ENCODE measurements around the gene LENG8.
A peak's percentile ranks its signal among the peaks of the same experiment; 100 is the strongest.
"Not testable (repeated sequence)": the region's sequence is repeated elsewhere in the genome, so short reads cannot be mapped to it uniquely, and the experiment has no call there.

LENG8 gene

GRCh38 chr19:54462047-54462654 lies 13.2 kb downstream of the LENG8 start:
- DNase-seq (ENCODE audit: low spot score) = no peak

GRCh38 chr19:54462655-54463530 lies 13.9 kb downstream of the LENG8 start:
- DNase-seq (ENCODE audit: low spot score) = peak; percentile 53

DNA sequence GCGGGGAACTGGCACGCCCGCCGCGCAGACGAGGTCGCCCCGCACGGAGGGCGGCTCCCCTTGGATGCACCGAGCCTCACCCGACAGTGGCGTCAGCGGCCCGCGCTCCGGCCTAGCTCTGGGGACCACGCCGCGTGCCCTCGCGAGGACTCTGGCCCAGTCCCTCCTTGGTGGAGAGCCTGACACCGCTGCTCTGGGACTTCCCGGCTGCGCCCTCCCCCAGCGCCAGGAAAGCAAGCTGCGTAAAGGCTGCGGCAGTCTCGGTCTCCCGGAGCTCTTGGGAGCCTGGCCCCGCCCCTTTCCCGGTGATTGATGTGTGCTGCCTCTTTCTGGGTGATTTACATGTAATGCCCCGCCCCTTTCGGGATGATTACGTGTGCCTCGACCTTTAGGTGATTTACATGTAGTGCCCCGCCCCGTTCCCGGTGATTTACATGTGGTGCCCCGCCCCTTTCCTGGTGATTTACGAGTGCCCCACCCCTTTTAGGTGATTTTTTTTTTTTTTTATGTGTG lies 14.6 kb downstream of the LENG8 start, which contains the start of gene LENG9:
Gene LENG9, minus strand, starts transcription at position 248 of the 513 bp plus-strand sequence. CDS start 252 bp downstream, outside the sequence.
- peak; percentile 100 for DNase-seq (ENCODE audit: low spot score)

DNA sequence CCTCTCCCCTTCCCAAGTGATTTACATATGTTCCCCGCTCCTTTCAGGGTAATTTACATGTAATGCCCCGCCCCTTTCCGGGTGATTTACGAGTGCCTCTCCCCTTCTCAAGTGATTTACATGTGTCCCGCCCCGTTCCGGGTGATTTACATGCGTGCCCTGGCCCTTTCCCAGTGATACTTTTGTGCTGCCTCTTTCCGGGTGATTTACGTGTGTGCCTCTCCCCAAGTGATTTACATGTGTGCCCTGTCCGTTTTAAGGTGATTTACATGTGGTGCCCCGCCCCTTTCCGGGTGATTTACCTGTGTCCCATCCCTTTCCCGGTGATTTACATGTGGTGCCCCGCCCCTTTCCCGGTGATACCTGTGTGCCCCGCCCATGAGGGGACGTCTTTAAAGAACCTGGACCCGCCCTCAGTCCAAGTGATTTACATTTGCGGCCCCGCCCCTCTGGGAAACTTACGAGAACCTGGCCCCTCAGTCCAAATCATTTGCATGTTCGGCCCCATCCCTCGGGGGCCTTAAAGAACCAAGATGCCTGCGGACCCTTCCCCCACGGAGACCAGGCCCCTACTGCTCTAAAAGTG lies 15.1 kb downstream of the LENG8 start:
- DNase-seq (ENCODE audit: low spot score) = peak; percentile 98

DNA sequence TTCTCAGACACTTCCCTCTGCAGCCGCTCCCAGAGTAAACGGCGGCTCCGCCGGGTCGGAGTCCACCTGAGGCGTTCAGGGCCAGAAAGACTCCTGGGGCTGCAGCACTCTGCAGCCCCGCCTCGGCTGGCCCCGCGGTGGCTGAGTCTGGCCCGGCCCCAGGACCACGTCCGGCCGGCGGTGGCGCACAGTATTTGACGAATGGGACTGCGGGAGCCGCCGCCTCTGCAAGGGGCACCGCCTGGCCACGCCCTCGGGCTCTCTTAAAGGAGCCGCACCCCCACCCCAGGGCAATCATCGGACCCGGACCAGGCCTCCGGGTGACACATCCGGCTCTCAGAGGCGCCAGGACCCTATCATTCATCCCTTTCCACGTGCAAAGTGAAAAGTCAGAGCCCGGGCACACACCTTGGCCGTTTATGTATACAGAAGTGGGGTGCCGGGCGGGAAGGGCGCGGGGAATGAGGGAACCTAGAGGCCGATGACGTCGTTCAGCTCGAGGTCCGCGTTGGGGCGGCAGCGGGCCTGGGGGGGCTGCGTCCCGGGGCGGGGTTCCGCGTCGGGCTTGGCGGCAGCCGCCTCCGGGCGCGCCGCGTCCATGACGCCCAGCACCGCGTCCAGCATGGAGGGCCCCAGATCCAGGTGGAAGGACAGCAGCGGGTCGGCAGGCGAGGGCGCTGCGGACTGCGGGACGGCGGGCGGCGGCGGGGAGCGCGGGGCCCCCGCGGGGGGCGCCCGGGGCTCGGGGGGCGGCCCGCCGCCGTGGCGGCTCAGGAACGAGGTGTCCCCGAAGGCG lies 15.8 kb downstream of the LENG8 start:
- peak; percentile 91 for DNase-seq (ENCODE audit: low spot score)

- no peak for DNase-seq (ENCODE audit: low spot score)
Observed at GRCh38 chr19:54465426-54466109, 16.6 kb downstream of the LENG8 start.

DNA sequence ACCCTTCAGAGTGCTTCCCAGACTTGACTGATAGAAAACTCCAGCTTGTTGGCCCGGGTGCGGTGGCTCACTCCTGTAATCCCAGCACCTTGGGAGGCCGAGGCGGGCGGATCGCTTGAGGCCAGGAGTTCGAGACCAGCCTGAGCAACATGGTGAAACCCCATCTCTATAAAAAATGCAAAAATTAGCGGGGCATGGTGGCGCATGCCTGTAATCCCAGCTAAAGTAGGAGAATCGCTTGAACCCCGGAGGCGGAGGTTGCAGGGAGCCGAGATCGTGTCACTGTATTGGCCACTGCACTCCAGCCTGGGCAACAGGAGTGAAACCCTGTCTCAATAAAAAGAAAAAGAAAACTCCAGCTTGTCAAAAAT lies 17.1 kb downstream of the LENG8 start:
- not testable (repeated sequence) for DNase-seq (ENCODE audit: low spot score)

- DNase-seq (ENCODE audit: low spot score) = no peak
Observed at GRCh38 chr19:54469496-54469934, 20.5 kb downstream of the LENG8 start.

DNA sequence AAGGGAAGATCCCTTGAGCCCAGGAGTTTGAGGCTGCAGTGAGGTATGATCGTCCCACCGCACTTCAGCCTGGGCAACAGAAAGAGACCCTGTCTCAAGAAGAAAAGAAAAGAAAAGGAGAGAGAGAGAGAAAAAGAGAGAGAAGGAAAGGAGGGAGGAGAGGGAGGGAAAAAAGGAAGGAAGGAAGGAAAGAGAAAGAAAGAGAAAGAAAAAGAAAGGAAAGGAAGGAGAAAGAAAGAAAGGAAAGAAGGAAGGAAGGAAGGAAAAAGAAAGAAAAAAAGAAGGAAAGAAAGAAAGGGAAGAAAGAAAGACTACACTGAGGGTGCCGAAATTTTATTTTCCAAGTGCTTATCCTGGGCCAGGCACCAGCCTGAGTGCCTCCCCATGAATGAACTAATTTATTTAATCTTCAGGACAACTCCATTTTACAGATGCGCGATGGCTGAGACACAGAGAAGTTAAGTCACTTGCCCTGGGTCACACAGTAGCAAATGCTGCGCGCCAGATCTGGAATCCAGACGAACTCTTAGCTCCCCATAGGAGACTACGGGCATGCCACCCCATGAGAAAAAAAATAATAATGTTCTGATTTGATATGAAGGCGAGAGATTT lies 21.4 kb downstream of the LENG8 start:
- no peak for DNase-seq (ENCODE audit: low spot score)

GRCh38 chr19:54470991-54471782 lies 22.2 kb downstream of the LENG8 start:
- DNase-seq (ENCODE audit: low spot score) = peak; percentile 28

- DNase-seq (ENCODE audit: low spot score) = no peak
Observed at GRCh38 chr19:54473071-54473891, 24.3 kb downstream of the LENG8 start, which contains the start of gene CDC42EP5. TSS of gene CDC42EP5 (minus strand) at chr19:54473296. CDS start at chr19:54465547, 7,749 bp downstream.

DNA sequence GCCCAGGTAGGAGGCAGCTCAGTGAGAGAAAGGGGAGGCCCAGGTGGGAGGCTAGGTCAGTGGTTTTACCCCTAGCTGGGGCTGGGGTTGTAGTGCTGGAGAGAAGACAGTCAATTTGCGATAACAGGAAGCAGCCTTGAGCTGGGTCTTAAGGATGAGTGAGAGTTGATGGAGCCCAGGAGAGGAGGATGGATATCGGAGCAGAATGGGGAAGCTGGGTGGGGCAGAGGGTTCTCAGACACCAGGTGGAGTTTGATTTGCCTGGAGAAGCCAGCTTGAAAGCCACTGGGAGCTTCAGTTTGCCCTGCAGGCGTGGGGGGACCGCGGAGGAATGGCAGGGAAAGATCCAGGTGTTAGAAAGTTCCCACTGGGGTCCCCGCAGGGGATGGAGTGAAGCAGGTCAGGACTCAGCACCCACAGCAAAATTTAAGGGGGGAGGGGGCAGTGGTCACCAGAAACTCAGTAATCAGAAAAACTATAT lies 24.9 kb downstream of the LENG8 start:
- DNase-seq (ENCODE audit: low spot score) = no peak

DNA sequence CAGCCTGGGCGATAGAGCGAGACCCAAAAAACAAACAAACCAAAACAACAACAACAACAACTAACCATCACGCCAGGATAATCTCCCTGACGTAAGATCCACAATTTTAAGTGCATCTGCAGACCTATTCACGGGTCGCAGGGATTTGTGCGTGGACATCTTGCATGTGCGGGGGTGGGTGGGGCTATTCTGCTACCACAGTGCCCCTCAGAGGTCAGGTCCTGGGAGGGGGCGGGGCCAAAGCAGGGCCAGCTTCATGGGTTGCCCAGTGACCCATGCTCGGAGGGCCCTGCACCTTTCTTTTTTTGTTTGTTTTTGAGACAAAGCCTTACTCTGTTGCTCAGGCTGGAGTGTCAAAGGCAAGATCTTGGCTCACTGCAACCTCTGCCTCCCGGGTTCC lies 26.7 kb downstream of the LENG8 start:
- no peak for DNase-seq (ENCODE audit: low spot score)

DNA sequence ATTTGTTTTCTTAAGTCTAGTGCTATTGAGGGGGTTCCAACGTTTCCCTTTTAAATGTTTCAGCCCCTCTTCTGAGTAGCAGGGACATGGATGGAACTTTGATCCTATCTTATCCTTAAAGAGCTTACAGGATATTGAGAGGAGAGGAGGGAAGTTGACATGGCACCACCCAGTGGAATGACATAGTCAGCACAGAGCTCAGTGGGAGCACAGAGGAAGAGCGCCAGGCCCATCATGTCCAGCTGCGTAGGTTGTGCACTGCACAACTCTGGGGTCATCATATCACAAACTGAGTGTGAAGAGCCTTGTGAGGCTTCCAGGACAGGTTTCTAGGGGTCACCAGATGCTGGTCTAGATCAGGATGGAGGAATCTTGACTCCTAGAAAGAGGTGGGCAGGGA lies 28.7 kb downstream of the LENG8 start:
- no peak for DNase-seq (ENCODE audit: low spot score)

- DNase-seq (ENCODE audit: low spot score) = no peak
Observed at GRCh38 chr19:54478677-54479266, 29.8 kb downstream of the LENG8 start.

- no peak for DNase-seq (ENCODE audit: low spot score)
Observed at GRCh38 chr19:54480051-54480450, 31.1 kb downstream of the LENG8 start.

DNA sequence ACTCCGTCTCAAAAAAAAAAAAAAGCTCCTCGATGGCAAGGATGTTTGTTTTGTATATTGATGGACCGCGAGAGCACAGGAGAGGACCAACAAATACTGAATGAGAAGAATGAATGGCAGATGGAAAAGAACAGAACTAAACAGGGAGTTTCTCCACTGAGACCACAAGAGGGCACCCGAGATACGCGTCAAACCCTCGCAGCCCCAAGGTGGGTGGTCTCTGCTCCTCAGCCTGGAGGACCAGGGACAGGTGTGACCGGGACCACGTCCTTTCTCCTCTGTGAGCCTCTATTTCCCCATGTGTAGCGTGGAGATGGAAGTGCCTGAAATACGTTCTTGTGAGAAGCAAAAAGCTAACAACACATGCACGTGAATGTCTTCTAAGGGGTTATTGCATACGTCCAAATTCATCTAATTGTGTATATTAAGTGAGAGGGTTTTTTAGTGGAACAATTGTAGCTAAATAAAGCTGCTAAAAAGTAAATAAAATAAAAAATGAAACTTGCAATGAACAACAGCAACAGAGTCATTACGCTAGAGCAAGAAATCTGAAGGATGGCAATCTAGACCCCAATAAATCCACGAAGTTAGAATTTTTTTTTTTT lies 32.4 kb downstream of the LENG8 start:
- DNase-seq (ENCODE audit: low spot score) = no peak

- no peak for DNase-seq (ENCODE audit: low spot score)
Observed at GRCh38 chr19:54482889-54483288, 33.9 kb downstream of the LENG8 start.
